ENCODE measurements around the gene HGFAC.
"Not testable (repeated sequence)": the region's sequence is repeated elsewhere in the genome, so short reads cannot be mapped to it uniquely, and the experiment has no call there.

Gene HGFAC

GRCh38 chr4:3441501-3442459 is at the start of gene HGFAC:
Gene HGFAC, plus strand, starts transcription at chr4:3441968. Its CDS starts 34 bp downstream, at chr4:3442002.
- DNase-seq: no peak

GRCh38 chr4:3392321-3392720 is 49.4 kb upstream of the HGFAC start:
- no peak for DNase-seq

DNA sequence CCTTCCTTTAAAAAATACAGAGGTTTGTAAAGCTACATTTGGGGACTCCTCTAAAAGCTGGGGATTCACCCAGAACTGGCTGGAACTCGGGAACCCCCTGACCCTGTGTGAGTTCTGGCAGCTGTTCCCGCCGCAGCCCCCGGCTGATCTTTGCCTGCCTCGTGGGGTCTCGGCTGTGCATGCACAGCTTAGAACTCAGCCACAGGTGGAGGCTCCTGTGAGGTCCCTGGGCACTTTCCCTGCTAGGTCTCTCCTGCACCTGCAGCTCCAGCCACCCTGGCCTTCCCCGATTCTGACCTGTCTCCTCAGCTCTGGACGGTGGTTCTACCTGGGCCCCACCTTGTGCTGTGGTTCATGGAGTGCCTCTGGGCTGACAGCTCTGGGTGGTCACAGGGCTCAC is 48.6 kb upstream of the HGFAC start:
- DNase-seq: no peak

DNA sequence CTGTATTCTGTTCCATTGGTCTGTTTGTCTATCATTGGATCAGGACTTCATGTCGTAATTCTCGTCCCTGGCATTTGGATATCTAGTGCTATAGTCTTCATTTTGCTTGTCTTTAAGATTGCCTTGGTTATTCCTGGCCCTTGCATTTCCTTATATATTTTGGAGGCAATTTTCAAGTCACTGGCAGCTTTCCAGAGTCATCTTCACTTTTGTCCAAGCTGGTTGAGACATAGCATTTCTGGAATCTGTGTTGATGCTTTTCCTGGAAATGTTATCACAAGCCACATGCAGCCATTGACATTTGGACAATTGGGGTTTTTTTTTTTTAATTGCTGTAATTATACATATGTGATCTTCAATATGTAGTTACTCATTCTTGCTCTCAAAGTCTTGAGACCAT is 45.2 kb upstream of the HGFAC start:
- DNase-seq: no peak

DNA sequence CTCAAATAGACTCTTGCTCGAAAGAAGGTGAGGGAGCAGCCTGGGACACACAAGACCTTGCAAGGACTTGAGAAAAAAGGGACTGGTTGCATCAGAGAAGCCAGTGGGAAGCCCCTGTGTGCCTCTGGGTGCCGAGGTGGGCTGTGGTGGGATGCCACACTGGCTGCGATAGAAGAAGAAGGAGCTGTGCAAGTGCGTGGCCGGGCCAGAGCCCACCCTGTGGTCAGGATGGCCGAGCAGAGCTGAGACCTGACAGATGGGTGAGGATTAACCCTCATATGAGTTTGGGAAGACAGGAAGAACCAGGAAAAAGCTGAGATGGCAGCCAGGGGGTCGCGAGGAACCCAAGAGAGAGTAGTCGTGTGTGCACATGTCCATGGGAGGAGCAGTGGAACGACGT is 44.6 kb upstream of the HGFAC start:
- DNase-seq: no peak

DNA sequence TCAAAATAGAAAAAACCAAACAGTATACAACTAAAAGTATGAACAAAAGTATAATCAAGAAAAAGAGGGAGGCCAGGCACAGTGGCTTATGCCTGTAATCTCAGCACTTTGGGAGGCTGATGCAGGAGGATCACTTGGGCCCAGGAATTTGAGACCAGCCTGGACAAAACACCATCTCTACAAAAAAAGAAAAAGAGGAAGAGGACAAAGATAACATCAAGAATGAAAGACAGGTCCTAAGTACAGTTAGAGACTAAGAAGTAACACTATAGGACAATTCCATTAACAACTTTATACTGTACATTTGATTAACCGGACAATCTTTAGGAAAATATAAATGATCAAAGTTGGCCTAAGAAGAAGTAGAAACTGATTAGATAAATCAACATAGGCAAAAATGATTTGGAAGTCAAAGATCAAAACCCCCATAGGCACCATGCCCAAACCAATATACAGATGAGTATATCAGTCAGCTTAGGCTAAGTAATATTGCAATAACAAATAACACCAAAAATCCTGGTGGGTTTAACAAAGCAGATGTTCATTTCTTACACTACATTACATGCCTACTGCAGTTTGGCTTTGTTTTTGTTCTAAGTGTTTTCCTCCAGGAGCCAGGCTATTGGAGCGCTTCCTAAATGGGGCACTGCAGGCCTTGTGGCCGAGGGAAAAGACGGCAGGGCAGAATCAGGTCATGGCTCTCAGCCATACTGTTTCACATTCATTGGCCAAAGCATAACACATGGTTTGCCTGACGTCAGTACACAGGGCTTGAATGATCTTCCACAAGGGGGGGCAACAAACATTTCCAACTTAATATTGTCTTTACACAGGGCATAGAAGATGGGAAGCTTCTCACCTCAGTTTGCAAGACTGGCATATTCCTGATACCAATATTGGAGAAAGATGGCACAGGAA is 42.2 kb upstream of the HGFAC start:
- DNase-seq: no peak

- no peak for DNase-seq
These were observed 40.2 kb upstream of the HGFAC start for GRCh38 chr4:3401436-3402171.

GRCh38 chr4:3402491-3403347 is 39.0 kb upstream of the HGFAC start:
- no peak for DNase-seq

DNA sequence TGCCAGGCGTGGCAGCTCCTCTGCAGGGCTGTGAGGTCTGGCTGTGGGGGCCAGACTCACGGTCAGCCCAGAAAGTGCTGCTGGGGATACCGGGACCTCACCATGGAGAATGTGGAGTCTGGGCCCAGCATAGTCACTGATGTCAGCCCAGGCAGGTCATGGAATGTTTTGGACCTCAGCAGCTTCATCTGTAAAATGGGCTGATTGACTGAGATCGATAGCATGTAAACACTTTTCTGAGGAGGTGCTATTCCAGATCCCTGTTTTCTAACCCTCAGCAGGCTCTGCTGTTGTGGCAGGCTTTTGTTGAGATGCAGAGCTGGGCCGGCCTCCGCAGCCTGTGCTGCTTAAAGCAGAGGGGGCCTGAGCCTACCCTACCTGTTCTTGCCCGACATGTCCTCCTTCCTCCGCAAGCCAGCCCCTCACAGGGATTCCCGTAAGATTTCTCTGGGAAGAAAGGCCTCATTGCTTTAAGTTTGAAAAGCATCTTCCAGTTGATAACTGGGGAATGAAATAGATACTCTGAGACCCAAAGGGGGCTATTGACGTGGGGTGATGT is 38.3 kb upstream of the HGFAC start:
- DNase-seq: no peak

DNA sequence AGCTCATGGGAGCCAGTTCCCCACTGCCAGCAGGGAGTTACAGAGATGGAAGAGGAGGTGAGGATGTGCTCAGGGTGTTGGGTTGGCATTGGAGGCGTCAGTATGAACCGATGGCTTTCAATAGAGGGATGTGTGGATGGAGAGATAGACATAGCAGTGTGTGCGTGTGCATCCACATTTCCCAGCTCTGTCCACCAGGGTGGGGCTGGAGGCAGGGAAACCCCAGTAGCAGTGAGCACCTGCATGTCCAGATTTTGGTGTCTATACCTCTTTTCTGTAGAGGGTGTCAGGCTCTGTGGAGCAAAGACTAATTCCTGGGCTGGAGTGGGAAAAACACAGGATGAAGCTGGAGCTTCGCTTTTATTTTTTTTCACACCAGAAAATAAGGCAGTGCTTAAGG is 37.2 kb upstream of the HGFAC start:
- DNase-seq: no peak

- no peak for DNase-seq
These were observed 36.6 kb upstream of the HGFAC start for GRCh38 chr4:3405176-3405575.

DNA sequence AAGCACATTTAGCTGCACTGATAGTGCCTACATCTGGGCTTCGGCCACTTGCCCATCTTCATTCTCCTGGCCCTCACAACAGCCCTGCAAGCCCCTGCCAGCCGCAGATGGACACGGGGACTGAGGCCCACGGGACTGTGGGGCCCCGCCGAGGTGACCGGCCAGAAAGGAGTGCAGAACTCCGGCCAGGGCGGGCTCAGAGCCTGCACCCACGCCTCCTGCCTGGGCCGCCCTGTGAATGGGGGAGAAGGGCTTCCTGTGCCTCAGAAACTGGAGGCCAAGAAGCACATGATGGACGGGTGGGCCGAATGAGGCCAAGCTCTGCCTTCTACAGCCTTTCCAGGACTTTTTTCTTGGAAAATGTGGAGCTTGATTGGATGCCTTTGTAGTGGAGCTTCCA is 35.7 kb upstream of the HGFAC start:
- no peak for DNase-seq

DNA sequence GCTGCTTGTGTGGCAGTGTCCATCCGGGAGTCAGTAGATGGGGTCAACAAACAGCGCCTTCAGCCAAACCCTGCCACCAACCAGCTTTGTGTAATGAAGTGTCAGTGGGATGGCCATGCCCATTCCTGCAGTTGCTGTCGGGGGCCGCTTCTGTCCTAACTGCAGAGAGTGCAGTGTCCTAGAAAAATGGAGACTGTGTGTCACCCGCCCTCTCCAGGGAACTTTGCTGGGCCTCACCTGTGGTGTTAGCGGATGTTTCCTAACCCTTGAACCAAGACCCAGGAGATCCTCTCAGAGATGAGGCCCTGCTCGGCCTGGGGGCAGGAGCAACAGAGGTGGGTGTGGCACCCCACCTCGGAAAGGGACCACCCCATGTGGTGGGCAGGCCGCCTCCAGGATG is 35.3 kb upstream of the HGFAC start:
- no peak for DNase-seq

DNA sequence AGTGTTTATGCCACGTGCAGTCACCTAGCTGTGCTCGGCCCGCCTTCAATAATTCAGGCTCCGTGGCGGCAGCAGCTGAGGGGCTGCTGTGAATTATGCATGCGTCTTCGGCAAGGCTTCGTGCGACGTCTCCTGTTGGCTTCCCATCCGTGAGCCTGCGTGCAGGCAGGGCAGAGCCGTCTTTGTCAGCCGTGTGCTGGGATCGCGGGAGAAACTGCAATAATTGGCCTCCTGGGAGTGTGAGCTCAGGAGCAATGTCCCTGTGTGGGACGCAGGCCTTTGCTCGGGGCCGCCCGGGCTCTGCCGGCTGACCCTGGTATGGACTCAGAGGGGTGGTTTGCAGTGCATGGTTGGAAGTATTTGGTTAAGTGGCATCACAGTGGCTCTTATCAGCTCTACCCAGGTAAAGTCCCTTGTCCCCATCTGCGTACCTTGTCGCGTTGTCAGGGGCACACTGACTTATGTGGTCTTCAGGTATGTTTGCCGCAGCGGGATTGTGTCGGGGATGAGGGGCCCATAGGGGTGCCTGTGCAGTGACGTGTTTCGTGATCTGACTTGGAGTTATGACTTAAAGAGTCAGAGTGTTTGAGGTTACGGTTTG is 34.5 kb upstream of the HGFAC start:
- no peak for DNase-seq

DNA sequence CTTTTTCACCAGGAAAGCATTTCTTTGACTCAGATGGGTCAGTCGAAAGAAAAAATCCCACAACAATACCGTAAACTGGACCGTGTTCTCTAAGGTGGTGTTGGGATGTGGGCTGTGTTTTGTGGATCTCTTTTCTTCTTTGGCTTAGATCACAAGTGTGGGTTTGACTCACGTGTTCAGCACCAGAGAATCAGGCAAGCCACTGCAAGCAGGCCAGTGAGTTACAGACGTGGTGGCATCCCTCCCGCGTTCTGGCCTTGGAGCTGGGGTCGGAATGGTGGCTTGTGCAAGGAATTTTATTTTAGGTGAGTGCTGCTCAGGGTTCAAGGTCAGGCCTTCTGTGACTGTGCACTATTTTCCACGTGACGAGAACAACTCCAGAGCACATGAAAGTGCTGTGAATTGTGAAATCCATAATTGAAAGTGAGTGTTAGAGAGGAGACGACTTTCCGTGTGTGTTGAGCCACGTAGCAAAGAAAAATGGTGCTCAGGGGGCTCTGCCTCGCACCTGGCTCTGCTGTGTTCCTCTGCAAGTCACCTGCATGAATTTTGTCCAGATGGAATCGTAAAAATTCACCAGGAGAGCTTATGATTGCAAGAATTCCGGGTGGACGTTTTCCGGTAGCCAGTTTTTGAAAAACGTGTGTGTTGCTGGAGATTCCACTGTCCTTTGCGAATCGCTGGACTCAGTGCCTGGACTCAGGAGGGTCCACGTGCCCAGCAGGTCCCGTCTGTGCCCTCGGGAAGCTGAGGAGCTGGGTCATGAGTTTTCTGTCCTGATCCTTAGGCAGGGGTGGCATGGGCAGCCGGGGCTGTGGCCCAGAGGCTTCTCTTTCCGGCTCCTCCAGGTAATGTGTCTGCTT is 33.6 kb upstream of the HGFAC start:
- DNase-seq: no peak

GRCh38 chr4:3408793-3409330 is 32.9 kb upstream of the HGFAC start:
- no peak for DNase-seq

- no peak for DNase-seq
These were observed 32.1 kb upstream of the HGFAC start for GRCh38 chr4:3409571-3410091.

- DNase-seq: no peak
These were observed 31.2 kb upstream of the HGFAC start for GRCh38 chr4:3410401-3411135.

- DNase-seq: not testable (repeated sequence)
These were observed 30.6 kb upstream of the HGFAC start for GRCh38 chr4:3411190-3411589.

Data from stimulated activated CD4-positive, alpha-beta T cell treated with anti-CD3 and anti-CD28 coated beads, Interleukin-4, amount 100 ng/mL, for 1 hour (primary cell).